Activated T-cell treated with anti-CD3 and anti-CD28 coated beads for 4 hours (primary cell): ENCODE data around the gene NRSN2.
"Not testable (repeated sequence)": the region's sequence is repeated elsewhere in the genome, so short reads cannot be mapped to it uniquely, and the experiment has no call there.

Experiments used
- DNase-seq: peaks from one replicate; pipeline ENCODE4 v3.0.0-alpha.2; 2020

The NRSN2 gene

GRCh38 chr20:356745-357144 is 9.8 kb downstream of the NRSN2 start:
- DNase-seq: no peak

GRCh38 chr20:358891-359555 is 12.1 kb downstream of the NRSN2 start:
- DNase-seq: no peak

- DNase-seq: no peak
Observed at GRCh38 chr20:361561-361960, 14.7 kb downstream of the NRSN2 start.

- DNase-seq: no peak
Observed at GRCh38 chr20:362271-363254, 15.7 kb downstream of the NRSN2 start.

- DNase-seq: no peak
Observed at GRCh38 chr20:363319-364078, 16.6 kb downstream of the NRSN2 start.

GRCh38 chr20:364905-365794 is 18.2 kb downstream of the NRSN2 start:
- DNase-seq: no peak

- DNase-seq: no peak
Observed at GRCh38 chr20:366041-366718, 19.3 kb downstream of the NRSN2 start.

GRCh38 chr20:366719-367485 is 20.0 kb downstream of the NRSN2 start:
- DNase-seq: no peak

GRCh38 chr20:367486-367887 is 20.6 kb downstream of the NRSN2 start:
- no peak for DNase-seq

- DNase-seq: no peak
Observed at GRCh38 chr20:368915-369314, 22.0 kb downstream of the NRSN2 start.

GRCh38 chr20:370151-370600 is 23.3 kb downstream of the NRSN2 start:
- DNase-seq: no peak

- DNase-seq: no peak
Observed at GRCh38 chr20:370977-371754, 24.3 kb downstream of the NRSN2 start.

GRCh38 chr20:371755-372542 is 25.0 kb downstream of the NRSN2 start:
- DNase-seq: no peak

- DNase-seq: not testable (repeated sequence)
Observed at GRCh38 chr20:372543-373082, 25.7 kb downstream of the NRSN2 start.

- DNase-seq: no peak
Observed at GRCh38 chr20:373171-373890, 26.4 kb downstream of the NRSN2 start.

GRCh38 chr20:375265-375889 is 28.5 kb downstream of the NRSN2 start:
- DNase-seq: no peak

- no peak for DNase-seq
Observed at GRCh38 chr20:376089-376488, 29.2 kb downstream of the NRSN2 start.

- no peak for DNase-seq
Observed at GRCh38 chr20:376750-377149, 29.8 kb downstream of the NRSN2 start.
